Aorta (tissue), 5 donors: ENCODE data around the gene KMT5B. TPM values are rescaled to one million over a fixed set of nuclear protein-coding genes. Genes with fewer than 3 reads are reported as not detected.

Experiments used
- ATAC-seq: fragments of 200-7000 bp; cut with Tn5 transposase; one replicate; pipeline ENCODE4 v1.9.1; 2022; ENCODE audit warnings: moderate library complexity; ENCODE audit not compliant: low FRiP score
- DNase-seq, 2 donors: peaks; one replicate each; pipeline ENCODE4 v3.0.0-alpha.2; 2020
- H3K27ac ChIP-seq, 2 donors: one replicate each; pipeline ENCODE4 v1.5.1; 2013; ENCODE audit warnings: low read length in 2 of 2, mild to moderate bottlenecking in 2 of 2, moderate library complexity in 2 of 2, control low read depth in 1 of 2, inconsistent platforms in 1 of 2, low read depth in 1 of 2
- H3K27me3 ChIP-seq, 2 donors: one replicate each; pipeline ENCODE4 v1.6.1; 2013; ENCODE audit warnings: control low read depth in 1 of 2, low read length in 1 of 2, mild to moderate bottlenecking in 1 of 2, moderate library complexity in 1 of 2; ENCODE audit not compliant: insufficient read depth in 2 of 2, control insufficient read depth in 1 of 2
- H3K36me3 ChIP-seq, 2 donors: one replicate each; pipeline ENCODE4 v1.6.1; 2013; ENCODE audit warnings: control low read depth in 1 of 2, low read length in 1 of 2, mild to moderate bottlenecking in 1 of 2; ENCODE audit not compliant: insufficient read depth in 2 of 2, control insufficient read depth in 1 of 2
- H3K4me1 ChIP-seq, 2 donors: one replicate each; pipeline ENCODE4 v1.6.1; 2013; ENCODE audit warnings: low read length in 2 of 2, control low read depth in 1 of 2, mild to moderate bottlenecking in 1 of 2, moderate library complexity in 1 of 2; ENCODE audit not compliant: insufficient read depth in 2 of 2, control insufficient read depth in 1 of 2
- H3K4me3 ChIP-seq, 2 donors: one replicate each; pipeline ENCODE4 v1.5.1; 2013; ENCODE audit warnings: low read length in 2 of 2, control low read depth in 1 of 2, mild to moderate bottlenecking in 1 of 2
- H3K9me3 ChIP-seq: one replicate; pipeline ENCODE4 v1.6.1; 2013; ENCODE audit warnings: mild to moderate bottlenecking, low read length; ENCODE audit not compliant: control insufficient read depth
- WGBS, 2 donors: extraction: QIAGEN DNeasy Blood & Tissue Kit; methylation state at CpG; one replicate each; pipeline ENCODE4 v1.1.7; 2013; 5-methylcytosine and 5-hydroxymethylcytosine counted together
- intact Hi-C, 2 donors: fragments of 100-400 bp; cut with DNase I; formaldehyde crosslinking; loops; one replicate each; pipeline versions ENCODE4 v1.14.2 to v1.15.0; 2022
- polyA plus RNA-seq, 2 donors: library from polyadenylated mRNA; stranded (reverse); fragments of 200-250 nt; gene quantifications; one replicate each; pipeline ENCODE4 v1.2.3, GENCODE V29; 2013
- total RNA-seq, 2 donors: library from RNA; stranded (reverse); fragmentation: NEBNext Ultra II Directional; extraction: Animal tissue kit (Norgen Biotek cat#: 25700); gene quantifications; one replicate each; pipeline ENCODE4 v1.2.1, GENCODE V29; 2021
- donor health status: healthy with polysubstance abuse.
- donor health status: Bipolar disorder and iron deficiency.
- donor health status: DM: no; HTN: no; CAD: no.
- donor health status: DM: no; HTN: no; CAD: no.
- donor health status: DM: yes; HTN: yes; CAD: no.

KMT5B gene
- total and polyA plus RNA-seq, 4 donors: 24.4 to 49.6 (median 33.9) TPM

DNA sequence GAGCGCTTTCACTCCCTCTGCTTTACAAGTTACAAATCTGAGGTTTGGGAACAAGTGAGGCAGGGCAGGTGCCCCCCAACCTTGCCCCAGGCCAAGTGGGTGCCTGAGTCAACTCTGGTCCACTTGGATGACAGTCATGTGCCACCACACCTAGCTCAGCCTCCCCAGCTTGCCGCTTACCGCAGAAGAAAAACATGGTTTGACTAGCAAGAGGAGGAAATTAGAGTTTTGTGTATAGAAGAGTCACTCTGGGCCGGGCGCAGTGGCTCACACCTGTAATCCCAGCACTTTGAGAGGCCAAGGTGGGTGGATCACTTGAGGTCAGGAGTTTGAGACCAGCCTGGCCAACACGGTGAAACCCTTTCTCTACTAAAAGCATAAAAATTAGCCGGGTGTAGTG is 64.2 kb downstream of the KMT5B start:
- H3K9me3 ChIP-seq: no peaks in the 10 kb centered on the region
- intact Hi-C loops: no loop called here
- H3K27ac ChIP-seq: no peak overlapping the region
- ATAC-seq (no peak), DNase-seq (no peak)
- H3K27me3 ChIP-seq: no peaks in the 10 kb centered on the region
- no peaks in the 10 kb centered on the region for H3K36me3 ChIP-seq
- 93 to 94% methylated on average over 7 of the region's 7 CpGs for WGBS, 2 donors
- H3K4me3 ChIP-seq: no peak overlapping the region
- no peaks in the 10 kb centered on the region for H3K4me1 ChIP-seq

DNA sequence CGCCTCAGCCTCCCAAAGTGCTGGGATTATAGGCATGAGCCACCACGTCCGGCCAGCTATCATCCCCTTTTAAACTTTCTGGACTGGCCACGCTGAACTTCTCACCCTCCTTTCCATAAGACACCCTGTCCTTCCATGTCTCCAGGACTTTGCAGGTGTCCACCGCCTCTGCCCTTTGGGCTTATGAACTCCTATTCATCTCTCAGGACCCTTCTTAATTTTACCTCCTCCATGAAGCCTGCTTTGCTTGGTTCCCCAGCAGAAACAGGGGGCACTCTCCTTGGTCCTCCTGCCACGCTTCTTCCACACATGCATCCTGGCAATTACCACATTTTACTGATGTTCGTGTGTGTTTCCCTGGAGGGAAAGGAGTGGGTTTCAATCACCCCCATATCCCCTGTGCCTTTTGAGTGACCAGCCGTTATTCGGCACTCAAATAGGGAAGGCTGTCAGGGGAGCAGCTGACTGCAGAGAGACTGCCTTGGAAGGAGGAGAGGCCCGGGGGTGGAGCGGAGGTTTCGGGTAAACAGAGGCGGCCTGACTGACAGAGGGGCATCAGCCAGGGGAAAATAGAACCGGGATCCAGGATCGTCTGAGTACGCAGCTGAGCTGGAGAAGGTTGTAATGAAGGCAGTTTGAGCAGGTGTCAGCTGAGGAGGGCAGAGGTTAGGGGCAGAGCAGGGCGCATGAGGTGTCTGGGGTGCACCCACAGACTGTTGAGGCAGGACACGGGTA is 64.9 kb downstream of the KMT5B start:
- intact Hi-C loops: no loop called here

DNA sequence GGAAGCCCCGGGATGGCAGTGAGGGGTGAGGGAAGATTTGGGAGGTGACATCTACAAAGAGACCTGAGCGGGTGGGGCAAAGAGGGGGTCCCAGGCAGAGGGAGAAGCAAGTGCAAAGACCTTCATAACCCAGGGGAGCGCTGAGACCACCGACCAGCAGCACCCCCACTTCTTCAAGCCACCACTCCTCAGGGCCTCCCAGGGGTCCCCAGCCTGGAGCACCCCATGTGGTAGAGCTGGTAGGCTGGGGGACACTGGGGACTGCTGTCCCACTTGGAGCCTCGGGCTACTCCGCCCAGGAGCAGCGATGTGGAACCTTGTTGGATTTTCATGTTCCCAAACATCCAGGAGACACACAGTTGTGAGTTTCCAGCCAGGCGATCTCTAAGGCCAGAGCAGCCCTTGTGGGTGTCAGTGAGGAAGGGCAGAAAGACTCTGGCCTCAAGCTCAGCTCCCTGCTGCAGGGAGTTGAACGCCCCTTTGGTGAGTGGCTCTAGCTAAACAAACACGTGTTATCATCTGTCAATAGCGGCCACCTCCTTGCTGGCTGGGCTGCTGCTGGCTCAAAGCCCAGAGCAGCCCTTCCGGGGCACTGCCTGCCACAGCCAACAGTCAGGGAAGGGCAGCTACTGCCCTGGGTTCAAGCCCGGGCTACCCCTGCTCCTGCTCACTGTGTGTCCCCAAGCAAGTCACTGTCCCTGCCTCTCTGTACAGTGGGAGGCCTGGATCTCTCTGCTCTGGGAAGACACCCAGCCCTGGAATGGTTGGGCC is 66.2 kb downstream of the KMT5B start:
- no peak for DNase-seq
- Histone ChIP-seq H3K4me1 (no peaks in the 10 kb centered on the region), H3K9me3 (no peaks in the 10 kb centered on the region), H3K27me3 (no peaks in the 10 kb centered on the region), H3K36me3 (no peaks in the 10 kb centered on the region), H3K4me3 (no peak overlapping the region), H3K27ac (no peak overlapping the region)
- peak; percentile 30 for ATAC-seq
- intact Hi-C loops: no loop called here
- 37 to 38% methylated on average over 13 of the region's 13 CpGs for WGBS, 2 donors

More for the DNA sequence above, 64.9 kb downstream of the KMT5B start:
- no peaks in the 10 kb centered on the region for H3K4me1 ChIP-seq
- H3K9me3 ChIP-seq: no peaks in the 10 kb centered on the region
- whole genome bisulfite sequencing, 2 donors: 80 to 86% methylated on average over 18 of the region's 18 CpGs
- H3K4me3 ChIP-seq: no peak overlapping the region
- DNase-seq: no peak
- no peaks in the 10 kb centered on the region for H3K27me3 ChIP-seq
- H3K27ac ChIP-seq: no peak overlapping the region
- no peak for ATAC-seq
- no peaks in the 10 kb centered on the region for H3K36me3 ChIP-seq

DNA sequence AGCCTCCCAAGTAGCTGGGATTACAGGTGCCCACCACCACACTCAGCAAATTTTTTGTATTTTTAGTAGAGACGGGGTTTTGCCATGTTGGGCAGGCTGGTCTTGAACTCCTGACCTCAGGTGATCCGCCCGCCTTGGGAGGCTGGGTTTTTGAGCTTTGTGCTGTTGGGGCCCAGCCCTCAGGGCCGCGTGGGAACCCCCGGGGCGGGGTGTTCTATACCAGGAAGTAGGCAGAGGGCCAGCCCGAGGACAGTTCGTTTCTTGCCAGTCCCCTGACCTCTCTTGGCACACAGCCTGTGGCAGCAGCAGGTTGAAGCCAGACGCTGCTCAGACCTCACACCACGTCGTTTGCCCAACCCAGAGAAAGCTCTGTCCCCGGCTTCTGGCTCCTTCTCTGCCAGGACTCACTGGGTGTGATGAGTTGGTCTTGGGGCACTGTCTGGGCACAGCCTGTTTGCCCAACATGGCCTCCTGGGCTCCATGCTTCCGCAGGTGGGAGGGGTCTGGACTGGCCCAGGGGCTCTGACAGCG is 67.0 kb downstream of the KMT5B start:
- 41 to 47% methylated on average over 15 of the region's 15 CpGs for WGBS, 2 donors
- Histone ChIP-seq H3K4me1 (no peaks in the 10 kb centered on the region), H3K4me3 (no peak overlapping the region), H3K27ac (no peak overlapping the region), H3K36me3 (no peaks in the 10 kb centered on the region), H3K27me3 (no peaks in the 10 kb centered on the region), H3K9me3 (no peaks in the 10 kb centered on the region)
- ATAC-seq: peak; percentile 70
- DNase-seq: peak; percentile 84 to 90
- intact Hi-C loops: no loop called here

DNA sequence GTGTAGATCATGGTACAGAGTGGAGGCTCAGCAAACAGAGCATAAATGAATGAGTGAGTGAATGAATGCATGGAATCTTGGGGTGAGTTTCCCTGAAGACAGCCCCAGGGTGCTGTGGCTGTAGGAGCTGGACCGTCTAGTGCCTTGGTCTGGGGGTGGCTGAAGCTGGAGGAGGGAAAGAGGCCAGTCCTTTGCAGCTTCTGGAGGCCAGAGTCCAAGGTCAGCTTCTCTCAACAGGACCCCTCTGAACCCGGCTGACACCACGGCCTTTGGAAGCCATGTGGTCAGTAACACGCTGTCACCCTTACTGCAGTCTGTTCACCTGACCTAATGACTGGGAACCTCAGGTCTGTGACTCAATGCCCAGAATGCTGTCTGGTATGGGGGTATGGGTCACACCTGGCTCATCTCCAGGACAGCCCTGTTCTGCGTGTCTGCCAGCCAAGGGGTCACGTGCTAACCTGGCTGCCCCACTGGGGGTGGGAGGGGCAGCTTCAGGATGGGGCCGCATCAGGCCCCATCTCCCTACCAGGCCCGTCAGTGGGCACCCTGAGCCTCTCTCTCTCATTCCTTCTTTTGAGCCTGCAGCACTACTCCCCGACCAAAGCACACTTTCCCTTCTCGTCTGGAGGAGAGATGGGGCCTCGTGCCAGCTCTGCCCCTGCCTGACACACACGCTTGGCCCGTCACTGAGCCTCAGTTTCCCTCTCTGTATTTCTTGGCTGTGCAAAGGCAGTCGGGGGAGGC is 67.8 kb downstream of the KMT5B start:
- Histone ChIP-seq H3K4me1 (no peaks in the 10 kb centered on the region), H3K4me3 (no peak overlapping the region), H3K27me3 (no peaks in the 10 kb centered on the region), H3K9me3 (no peaks in the 10 kb centered on the region), H3K27ac (no peak overlapping the region), H3K36me3 (no peaks in the 10 kb centered on the region)
- WGBS, 2 donors: 63 to 65% methylated on average over 14 of the region's 14 CpGs
- DNase-seq (no peak), ATAC-seq (no peak)
- intact Hi-C loops: no loop called here

DNA sequence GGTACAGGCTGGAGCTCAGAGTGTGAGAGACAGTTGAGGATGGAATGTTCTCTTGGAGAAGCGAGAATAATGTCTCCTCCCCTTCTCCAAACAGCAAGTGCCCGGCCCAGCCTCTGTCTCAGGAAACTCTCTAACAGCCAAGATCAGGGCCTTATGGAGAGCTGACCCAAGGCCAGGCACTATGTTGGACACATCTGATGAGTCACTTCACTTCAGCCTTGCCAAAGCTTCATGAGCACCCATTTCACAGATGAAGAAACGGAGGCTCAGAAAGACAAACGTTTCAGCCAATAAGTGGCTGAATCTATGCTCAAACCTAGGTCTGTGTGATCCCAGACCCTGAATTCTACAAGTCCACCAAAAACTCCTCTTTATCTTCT is 69.8 kb downstream of the KMT5B start:
- Histone ChIP-seq H3K9me3 (no peaks in the 10 kb centered on the region), H3K27me3 (no peaks in the 10 kb centered on the region), H3K27ac (no peak overlapping the region), H3K4me1 (no peaks in the 10 kb centered on the region), H3K4me3 (no peak overlapping the region), H3K36me3 (no peaks in the 10 kb centered on the region)
- DNase-seq (no peak), ATAC-seq (no peak)
- whole genome bisulfite sequencing, 2 donors: 84 to 85% methylated on average over 4 of the region's 4 CpGs
- intact Hi-C loops: no loop called here

DNA sequence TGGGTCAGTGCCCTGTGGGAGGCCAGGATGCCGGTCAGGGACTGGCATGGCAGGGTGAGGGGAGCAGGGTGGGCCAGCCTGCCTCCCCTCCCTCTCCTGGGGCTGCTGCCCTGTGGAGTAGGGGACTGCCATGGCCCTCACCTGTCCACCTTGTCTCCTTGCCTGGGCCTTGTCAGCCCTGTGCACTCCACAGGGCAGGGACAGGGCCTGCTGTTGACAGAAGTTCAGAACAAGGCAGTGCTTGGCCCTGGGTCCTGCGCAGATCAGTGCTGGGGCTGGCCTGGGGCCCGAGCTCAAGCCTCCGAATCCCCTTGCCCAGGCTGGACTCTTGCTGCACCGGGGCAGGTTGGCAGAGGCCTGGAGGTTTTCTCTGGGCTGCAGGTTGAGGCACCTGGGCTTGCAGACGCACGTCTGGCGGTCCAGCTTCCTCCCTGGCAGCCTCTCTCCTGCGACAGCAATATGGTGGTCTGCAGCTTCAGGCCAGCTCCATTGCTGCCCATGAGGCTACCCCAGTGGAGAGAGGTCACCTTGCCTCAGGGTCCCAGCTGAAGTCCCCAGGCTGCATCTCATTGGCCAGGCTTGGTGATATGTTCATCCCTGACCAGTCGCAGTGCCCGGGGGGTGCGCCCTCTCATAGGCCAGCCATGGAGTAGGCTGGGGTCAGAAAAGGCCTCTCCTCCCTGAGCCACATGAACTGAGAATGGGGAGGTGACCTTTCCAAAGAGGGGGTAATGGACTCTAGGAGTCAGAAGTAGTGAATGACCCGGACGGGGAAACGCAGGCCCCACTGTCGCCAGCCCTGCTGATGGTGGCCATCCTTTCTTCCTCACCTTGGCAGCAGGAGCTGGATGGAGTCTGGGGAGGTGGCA is 70.4 kb downstream of the KMT5B start:
- no peaks in the 10 kb centered on the region for H3K9me3 ChIP-seq
- no peaks in the 10 kb centered on the region for H3K36me3 ChIP-seq
- peak in 1 of 2 donors; percentile 59 for DNase-seq
- H3K27ac ChIP-seq: no peak overlapping the region
- no peaks in the 10 kb centered on the region for H3K4me1 ChIP-seq
- intact Hi-C loops: no loop called here
- WGBS, 2 donors: 90 to 92% methylated on average over 16 of the region's 16 CpGs
- no peak overlapping the region for H3K4me3 ChIP-seq
- H3K27me3 ChIP-seq: no peaks in the 10 kb centered on the region
- no peak for ATAC-seq

DNA sequence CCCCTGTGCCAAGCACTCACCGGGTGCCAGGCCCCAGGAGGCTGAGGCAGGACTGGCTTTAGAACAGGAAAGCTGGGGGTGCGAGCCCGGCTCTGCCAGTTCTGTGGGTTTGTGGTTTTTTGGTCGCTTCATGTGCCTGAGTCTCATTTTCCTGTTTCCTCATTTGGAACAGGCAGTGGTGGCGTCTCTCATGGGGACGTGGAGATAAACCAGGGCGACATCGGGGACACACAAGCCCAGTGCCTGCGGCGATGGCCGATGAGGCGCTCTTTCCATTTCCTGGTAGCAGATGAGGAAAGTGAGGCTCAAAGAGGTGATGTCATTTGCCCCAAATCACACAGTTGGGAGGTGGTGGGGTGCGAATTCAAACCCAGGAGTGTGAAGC is 71.1 kb downstream of the KMT5B start:
- intact Hi-C loops: no loop called here
- H3K27me3 ChIP-seq: no peaks in the 10 kb centered on the region
- no peaks in the 10 kb centered on the region for H3K36me3 ChIP-seq
- H3K4me1 ChIP-seq: no peaks in the 10 kb centered on the region
- 52 to 60% methylated on average over 13 of the region's 13 CpGs for WGBS, 2 donors
- ATAC-seq (no peak), DNase-seq (peak; percentile 59)
- no peaks in the 10 kb centered on the region for H3K9me3 ChIP-seq
- H3K27ac ChIP-seq: no peak overlapping the region
- no peak overlapping the region for H3K4me3 ChIP-seq
